Mononuclear cell (primary cell): ENCODE results near the gene PHRF1. TPM values are rescaled to one million over a fixed set of nuclear protein-coding genes. Genes with fewer than 3 reads are reported as not detected.
"Not testable (repeated sequence)": the region's sequence is repeated elsewhere in the genome, so short reads cannot be mapped to it uniquely, and the experiment has no call there.

Source experiments
- H3K27me3 ChIP-seq: 2 replicates; pipeline ENCODE4 v1.6.0; 2011; ENCODE audit warnings: low read length, control low read depth; ENCODE audit not compliant: insufficient read depth
- H3K4me1 ChIP-seq: 2 replicates; pipeline ENCODE4 v1.5.1; 2011; ENCODE audit warnings: mild to moderate bottlenecking, low read length, control low read depth; ENCODE audit not compliant: insufficient read depth
- H3K4me3 ChIP-seq: 2 replicates; pipeline ENCODE4 v1.5.1; 2011; ENCODE audit warnings: mild to moderate bottlenecking, low read length, moderate library complexity
- H3K9me3 ChIP-seq: 2 replicates; pipeline ENCODE4 v1.5.1; 2011; ENCODE audit warnings: low read depth, mild to moderate bottlenecking, control low read depth, low read length
- total RNA-seq: library from RNA; depleted of rRNA; stranded (reverse); fragments of >200 nt; gene quantifications from one replicate; pipeline ENCODE4 v1.2.3, GENCODE V29; 2012

The PHRF1 gene
- total RNA-seq, 1 donor = 25.1 TPM

- Histone ChIP-seq H3K4me3 (no peak overlapping the region), H3K27me3 (peaks cover 9% of the 10 kb centered on the region), H3K9me3 (no peaks in the 10 kb centered on the region), H3K4me1 (peaks cover 11% of the 10 kb centered on the region)
These were observed 67.1 kb downstream of the PHRF1 start for GRCh38 chr11:643366-643765.

- H3K27me3 ChIP-seq = peaks cover 2% of the 10 kb centered on the region
- no peaks in the 10 kb centered on the region for H3K9me3 ChIP-seq
- H3K4me1 ChIP-seq = peaks cover 11% of the 10 kb centered on the region
- no peak overlapping the region for H3K4me3 ChIP-seq
These were observed 67.8 kb downstream of the PHRF1 start for GRCh38 chr11:643849-644738.

GRCh38 chr11:645536-645935 is 69.3 kb downstream of the PHRF1 start:
- Histone ChIP-seq H3K27me3 (no peaks in the 10 kb centered on the region), H3K9me3 (no peaks in the 10 kb centered on the region), H3K4me1 (peaks cover 7% of the 10 kb centered on the region), H3K4me3 (no peak overlapping the region)

GRCh38 chr11:646214-646613 is 69.9 kb downstream of the PHRF1 start:
- no peaks in the 10 kb centered on the region for H3K9me3 ChIP-seq
- no peak overlapping the region for H3K4me3 ChIP-seq
- no peaks in the 10 kb centered on the region for H3K27me3 ChIP-seq
- H3K4me1 ChIP-seq = peaks cover under 1% of the 10 kb centered on the region

- not testable (repeated sequence) for H3K27me3 ChIP-seq, H3K9me3 ChIP-seq, H3K4me3 ChIP-seq, H3K4me1 ChIP-seq
These were observed 71.4 kb downstream of the PHRF1 start for GRCh38 chr11:647672-648158.

GRCh38 chr11:650482-650881 is 74.2 kb downstream of the PHRF1 start:
- no peaks in the 10 kb centered on the region for H3K27me3 ChIP-seq
- H3K4me3 ChIP-seq = no peak overlapping the region
- H3K9me3 ChIP-seq = no peaks in the 10 kb centered on the region
- H3K4me1 ChIP-seq = no peaks in the 10 kb centered on the region

GRCh38 chr11:653136-653535 is 76.9 kb downstream of the PHRF1 start:
- H3K4me1 ChIP-seq, H3K27me3 ChIP-seq, H3K4me3 ChIP-seq, H3K9me3 ChIP-seq: not testable (repeated sequence)

GRCh38 chr11:653837-654236 is 77.6 kb downstream of the PHRF1 start:
- Histone ChIP-seq H3K27me3 (no peaks in the 10 kb centered on the region), H3K4me1 (no peaks in the 10 kb centered on the region), H3K4me3 (no peak overlapping the region), H3K9me3 (no peaks in the 10 kb centered on the region)

GRCh38 chr11:654444-654843 is 78.2 kb downstream of the PHRF1 start:
- not testable (repeated sequence) for H3K4me3 ChIP-seq, H3K9me3 ChIP-seq, H3K27me3 ChIP-seq, H3K4me1 ChIP-seq

- no peaks in the 10 kb centered on the region for H3K9me3 ChIP-seq
- H3K4me3 ChIP-seq = no peak overlapping the region
- no peaks in the 10 kb centered on the region for H3K4me1 ChIP-seq
- no peaks in the 10 kb centered on the region for H3K27me3 ChIP-seq
These were observed 78.9 kb downstream of the PHRF1 start for GRCh38 chr11:655036-655726.

GRCh38 chr11:656426-656825 is 80.2 kb downstream of the PHRF1 start:
- Histone ChIP-seq H3K27me3 (no peaks in the 10 kb centered on the region), H3K9me3 (no peaks in the 10 kb centered on the region), H3K4me3 (no peak overlapping the region), H3K4me1 (no peaks in the 10 kb centered on the region)

- H3K27me3 ChIP-seq = no peaks in the 10 kb centered on the region
- no peaks in the 10 kb centered on the region for H3K4me1 ChIP-seq
- no peak overlapping the region for H3K4me3 ChIP-seq
- no peaks in the 10 kb centered on the region for H3K9me3 ChIP-seq
These were observed 80.6 kb downstream of the PHRF1 start for GRCh38 chr11:656866-657265.

GRCh38 chr11:657691-658126 is 81.4 kb downstream of the PHRF1 start:
- Histone ChIP-seq H3K9me3 (no peaks in the 10 kb centered on the region), H3K4me3 (no peak overlapping the region), H3K4me1 (no peaks in the 10 kb centered on the region), H3K27me3 (no peaks in the 10 kb centered on the region)

- Histone ChIP-seq H3K4me3 (no peak overlapping the region), H3K27me3 (no peaks in the 10 kb centered on the region), H3K4me1 (no peaks in the 10 kb centered on the region), H3K9me3 (no peaks in the 10 kb centered on the region)
These were observed 83.3 kb downstream of the PHRF1 start for GRCh38 chr11:659532-660085.

GRCh38 chr11:660281-660680 is 84.0 kb downstream of the PHRF1 start:
- no peaks in the 10 kb centered on the region for H3K9me3 ChIP-seq
- no peaks in the 10 kb centered on the region for H3K4me1 ChIP-seq
- H3K4me3 ChIP-seq = no peak overlapping the region
- no peaks in the 10 kb centered on the region for H3K27me3 ChIP-seq
